H9 (cell line): ENCODE data around the gene PLPPR2. TPM values are rescaled to one million over a fixed set of nuclear protein-coding genes. Genes with fewer than 3 reads are reported as not detected.
"Not testable (repeated sequence)": the region's sequence is repeated elsewhere in the genome, so short reads cannot be mapped to it uniquely, and the experiment has no call there.

Source experiments
- DNase-seq: peaks from one replicate; pipeline ENCODE4 v3.0.0-alpha.2; 2017
- H2AFZ ChIP-seq: one replicate; pipeline ENCODE4 v1.6.1; 2013; ENCODE audit warnings: mild to moderate bottlenecking, low read length, control low read depth, moderate library complexity
- H2AK5ac ChIP-seq: 2 replicates; pipeline ENCODE4 v1.6.1; 2013; ENCODE audit warnings: low read length, control low read depth, mixed read lengths; ENCODE audit not compliant: insufficient read length
- H2BK120ac ChIP-seq: one replicate; pipeline ENCODE4 v1.6.1; 2013; ENCODE audit warnings: low read depth, mild to moderate bottlenecking, low read length, control low read depth, inconsistent platforms; ENCODE audit not compliant: poor library complexity, severe bottlenecking
- H2BK12ac ChIP-seq: 2 replicates; pipeline ENCODE4 v1.6.1; 2013; ENCODE audit warnings: low read length, control low read depth, mixed read lengths, low read depth; ENCODE audit not compliant: insufficient read length
- H2BK15ac ChIP-seq: 2 replicates; pipeline ENCODE4 v1.6.1; 2013; ENCODE audit warnings: low read depth, low read length, control low read depth
- H2BK20ac ChIP-seq: one replicate; pipeline ENCODE4 v1.6.1; 2013; ENCODE audit warnings: low read depth, mild to moderate bottlenecking, low read length, control low read depth, inconsistent platforms; ENCODE audit not compliant: poor library complexity, severe bottlenecking
- H2BK5ac ChIP-seq: 2 replicates; pipeline ENCODE4 v1.6.1; 2013; ENCODE audit warnings: low read length, control low read depth, mixed read lengths; ENCODE audit not compliant: insufficient read length
- H3K14ac ChIP-seq: 2 replicates; pipeline ENCODE4 v1.6.1; 2013; ENCODE audit warnings: low read length, control low read depth; ENCODE audit not compliant: insufficient read depth
- H3K18ac ChIP-seq: 2 replicates; pipeline ENCODE4 v1.6.1; 2013; ENCODE audit warnings: low read depth, mild to moderate bottlenecking, mixed read lengths, low read length, control low read depth; ENCODE audit not compliant: insufficient read length
- H3K23ac ChIP-seq: 2 replicates; pipeline ENCODE4 v1.6.1; 2013; ENCODE audit warnings: low read length, control low read depth, mixed read lengths, low read depth; ENCODE audit not compliant: insufficient read length
- H3K23me2 ChIP-seq: 2 replicates; pipeline ENCODE4 v1.6.1; 2013; ENCODE audit warnings: low read depth, mild to moderate bottlenecking, mixed read lengths, low read length, control low read depth; ENCODE audit not compliant: insufficient read length, poor library complexity, severe bottlenecking
- H3K27ac ChIP-seq: 2 replicates; pipeline ENCODE4 v1.5.1; 2013; ENCODE audit warnings: low read length, control low read depth, mixed read lengths, low read depth; ENCODE audit not compliant: insufficient read length
- H3K27me3 ChIP-seq: 2 replicates; pipeline ENCODE4 v1.6.1; 2013; ENCODE audit warnings: low read length, control low read depth, inconsistent platforms; ENCODE audit not compliant: insufficient read depth
- H3K4ac ChIP-seq: 2 replicates; pipeline ENCODE4 v1.6.1; 2013; ENCODE audit warnings: low read depth, mild to moderate bottlenecking, control low read depth, inconsistent platforms, low read length, moderate library complexity
- H3K4me1 ChIP-seq: 2 replicates; pipeline ENCODE4 v1.6.1; 2013; ENCODE audit warnings: low read length, control low read depth, inconsistent platforms; ENCODE audit not compliant: insufficient read depth
- H3K4me2 ChIP-seq: 2 replicates; pipeline ENCODE4 v1.6.1; 2013; ENCODE audit warnings: low read length, control low read depth, mixed read lengths; ENCODE audit not compliant: insufficient read length, insufficient read depth
- H3K56ac ChIP-seq: 2 replicates; pipeline ENCODE4 v1.6.1; 2013; ENCODE audit warnings: low read depth, mild to moderate bottlenecking, mixed read lengths, low read length, control low read depth; ENCODE audit not compliant: insufficient read length
- H3K79me1 ChIP-seq: 2 replicates; pipeline ENCODE4 v1.6.1; 2013; ENCODE audit warnings: low read depth, mild to moderate bottlenecking, moderate library complexity, low read length, control low read depth, inconsistent platforms; ENCODE audit not compliant: insufficient read depth, poor library complexity, severe bottlenecking
- H3K79me2 ChIP-seq: 2 replicates; pipeline ENCODE4 v1.6.1; 2013; ENCODE audit warnings: low read length, control low read depth, inconsistent platforms; ENCODE audit not compliant: insufficient read depth
- H3K9ac ChIP-seq: 2 replicates; pipeline ENCODE4 v1.6.1; 2013; ENCODE audit warnings: low read length, control low read depth, mixed read lengths; ENCODE audit not compliant: insufficient read length; ENCODE audit errors: extremely low read depth
- H3K9me3 ChIP-seq: one replicate; pipeline ENCODE4 v1.6.1; 2013; ENCODE audit warnings: low read depth, low read length, inconsistent platforms; ENCODE audit not compliant: control insufficient read depth
- H3T11ph ChIP-seq: one replicate; pipeline ENCODE4 v1.6.1; 2013; ENCODE audit warnings: mild to moderate bottlenecking, low read length, control low read depth, inconsistent platforms
- H4K20me1 ChIP-seq: one replicate; pipeline ENCODE4 v1.6.1; 2013; ENCODE audit not compliant: control insufficient read depth, insufficient read length, insufficient read depth
- H4K5ac ChIP-seq: 2 replicates; pipeline ENCODE4 v1.6.1; 2013; ENCODE audit warnings: low read depth, mild to moderate bottlenecking, mixed read lengths, low read length, control low read depth; ENCODE audit not compliant: insufficient read length
- H4K8ac ChIP-seq: replicated peaks from 2 replicates; pipeline ENCODE4 v1.6.1; 2013; ENCODE audit warnings: low read length, control low read depth, mixed read lengths, low read depth; ENCODE audit not compliant: insufficient read length
- H4K91ac ChIP-seq: 2 replicates; pipeline ENCODE4 v1.6.1; 2013; ENCODE audit warnings: low read depth, mild to moderate bottlenecking, moderate library complexity, mixed read lengths, low read length, control low read depth; ENCODE audit not compliant: insufficient read length
- H3K27ac Mint-ChIP-seq, 3 experiments: 2 replicates in 2 of 3; 3 replicates in 1 of 3; pipeline ENCODE4 v1.8.0; 2020 to 2021; ENCODE audit warnings: mixed read lengths in 3 of 3, mild to moderate bottlenecking in 1 of 3, moderate library complexity in 1 of 3
- H3K27me3 Mint-ChIP-seq: 2 replicates; pipeline ENCODE4 v1.8.0; 2021; ENCODE audit warnings: low read depth, mild to moderate bottlenecking, moderate library complexity, mixed read lengths
- H3K36me3 Mint-ChIP-seq, 3 experiments: 2 replicates in 2 of 3; 3 replicates in 1 of 3; pipeline ENCODE4 v1.8.0; 2020 to 2021; ENCODE audit warnings: low read depth in 3 of 3, mixed read lengths in 3 of 3; ENCODE audit not compliant: insufficient read depth in 1 of 3
- H3K4me1 Mint-ChIP-seq, 2 experiments: 2 replicates each; pipeline ENCODE4 v1.8.0; 2020; ENCODE audit warnings: mixed read lengths in 2 of 2
- H3K4me3 Mint-ChIP-seq, 2 experiments: 2 replicates in 1 of 2; 3 replicates in 1 of 2; pipeline ENCODE4 v1.8.0; 2020 to 2021; ENCODE audit warnings: mild to moderate bottlenecking in 2 of 2, mixed read lengths in 2 of 2, moderate library complexity in 1 of 2
- H3K9me3 Mint-ChIP-seq, 2 experiments: 2 replicates in 1 of 2; 3 replicates in 1 of 2; pipeline ENCODE4 v1.8.0; 2020; ENCODE audit warnings: mild to moderate bottlenecking in 2 of 2, mixed read lengths in 2 of 2, moderate library complexity in 1 of 2
- WGBS: extraction: QIAGEN DNeasy Blood & Tissue Kit; methylation state at CpG from one replicate; pipeline ENCODE4 v1.1.7; 2013; ENCODE audit warnings: missing lambda C conversion rate, low lambda C conversion rate, mixed read lengths; ENCODE audit not compliant: insufficient read length; ENCODE audit errors: extremely low coverage; 5-methylcytosine and 5-hydroxymethylcytosine counted together
- total RNA-seq: library from RNA; stranded (reverse); gene quantifications from 2 replicates; pipeline ENCODE4 v1.2.1, GENCODE V29; 2021
- TF ChIP-seq, protein P1 (sequence below): fragments of 200-600 bp; sonication (generic); conservative IDR thresholded peaks from 3 replicates; pipeline ENCODE4 v1.8.0; 2021; ENCODE audit warnings: antibody characterized with exemption, mild to moderate bottlenecking

The PLPPR2 gene
- total RNA-seq, 1 experiment from 2014 or later: 8.0 TPM

GRCh38 chr19:11332822-11333221 lies 22.4 kb upstream of the PLPPR2 start:
- no peak overlapping the region for H2BK20ac ChIP-seq
- H3K23me2 ChIP-seq: no peaks in the 10 kb centered on the region
- no peak overlapping the region for H3K9ac ChIP-seq
- H3K9me3 ChIP-seq: no peaks in the 10 kb centered on the region
- TF ChIP-seq, protein P1, sequence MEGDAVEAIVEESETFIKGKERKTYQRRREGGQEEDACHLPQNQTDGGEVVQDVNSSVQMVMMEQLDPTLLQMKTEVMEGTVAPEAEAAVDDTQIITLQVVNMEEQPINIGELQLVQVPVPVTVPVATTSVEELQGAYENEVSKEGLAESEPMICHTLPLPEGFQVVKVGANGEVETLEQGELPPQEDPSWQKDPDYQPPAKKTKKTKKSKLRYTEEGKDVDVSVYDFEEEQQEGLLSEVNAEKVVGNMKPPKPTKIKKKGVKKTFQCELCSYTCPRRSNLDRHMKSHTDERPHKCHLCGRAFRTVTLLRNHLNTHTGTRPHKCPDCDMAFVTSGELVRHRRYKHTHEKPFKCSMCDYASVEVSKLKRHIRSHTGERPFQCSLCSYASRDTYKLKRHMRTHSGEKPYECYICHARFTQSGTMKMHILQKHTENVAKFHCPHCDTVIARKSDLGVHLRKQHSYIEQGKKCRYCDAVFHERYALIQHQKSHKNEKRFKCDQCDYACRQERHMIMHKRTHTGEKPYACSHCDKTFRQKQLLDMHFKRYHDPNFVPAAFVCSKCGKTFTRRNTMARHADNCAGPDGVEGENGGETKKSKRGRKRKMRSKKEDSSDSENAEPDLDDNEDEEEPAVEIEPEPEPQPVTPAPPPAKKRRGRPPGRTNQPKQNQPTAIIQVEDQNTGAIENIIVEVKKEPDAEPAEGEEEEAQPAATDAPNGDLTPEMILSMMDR: no peak
- no peak overlapping the region for H4K5ac ChIP-seq
- Mint-ChIP-seq H3K4me3 (no peak overlapping the region), H3K9me3 (no peaks in the 10 kb centered on the region; a peak in 1 of 5 replicates), H3K36me3 (peaks cover 16 to 49% (median 46%) of the 10 kb centered on the region in 3 experiments), H3K27ac (no peak overlapping the region), H3K27me3 (no peaks in the 10 kb centered on the region; the same call in 1 of the 2 replicates), H3K4me1 (no peaks in the 10 kb centered on the region)
- no peaks in the 10 kb centered on the region for H3K27me3 ChIP-seq
- H3K79me2 ChIP-seq: no peaks in the 10 kb centered on the region
- H3K27ac ChIP-seq: no peak overlapping the region
- WGBS: no CpG with 5 or more reads among the region's 5 CpGs
- H2BK120ac ChIP-seq: no peak overlapping the region
- no peak overlapping the region for H3T11ph ChIP-seq
- H2BK15ac ChIP-seq: no peak overlapping the region
- H3K18ac ChIP-seq: no peak overlapping the region
- no peaks in the 10 kb centered on the region for H3K4me1 ChIP-seq
- no peaks in the 10 kb centered on the region for H4K20me1 ChIP-seq
- H3K4me2 ChIP-seq: no peak overlapping the region
- H3K14ac ChIP-seq: no peak overlapping the region
- no peak overlapping the region for H2BK12ac ChIP-seq
- H4K91ac ChIP-seq: no peak overlapping the region
- H3K56ac ChIP-seq: no peak overlapping the region
- no peak overlapping the region for H4K8ac ChIP-seq
- H2AFZ ChIP-seq: no peak overlapping the region
- H3K23ac ChIP-seq: no peak overlapping the region
- H2BK5ac ChIP-seq: no peak overlapping the region
- H3K79me1 ChIP-seq: no peaks in the 10 kb centered on the region
- no peak overlapping the region for H3K4ac ChIP-seq
- no peak overlapping the region for H2AK5ac ChIP-seq
- no peak for DNase-seq

DNA sequence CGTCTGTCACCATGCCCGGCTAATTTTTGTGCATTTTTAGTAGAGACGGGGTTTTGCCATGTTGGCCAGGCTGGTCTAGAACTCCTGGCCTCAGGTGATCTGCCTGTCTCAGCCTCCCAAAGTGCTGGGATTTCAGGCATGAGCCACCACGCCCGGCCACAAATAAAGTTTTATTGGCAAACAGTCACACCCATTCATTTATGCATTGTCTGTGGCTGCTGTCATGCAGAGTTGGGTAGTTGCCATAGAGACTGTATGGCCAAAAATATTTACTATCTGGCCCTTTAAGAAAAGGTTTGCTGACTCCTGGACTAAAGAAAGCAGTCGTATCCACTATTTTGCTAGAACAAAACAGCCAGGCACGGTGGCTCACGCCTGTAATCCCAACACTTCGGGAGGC lies 21.4 kb upstream of the PLPPR2 start:
- not testable (repeated sequence) for H2BK15ac ChIP-seq, H2BK12ac ChIP-seq, H3K4ac ChIP-seq, H3K4me2 ChIP-seq, H3K4me1 Mint-ChIP-seq, DNase-seq, H3K9me3 Mint-ChIP-seq, H3K23me2 ChIP-seq, H2BK5ac ChIP-seq, H3K79me1 ChIP-seq, H3K4me3 Mint-ChIP-seq, H4K20me1 ChIP-seq, H3K79me2 ChIP-seq, H4K8ac ChIP-seq, H3T11ph ChIP-seq, H2BK20ac ChIP-seq, H2AFZ ChIP-seq, H3K9me3 ChIP-seq, H3K27me3 Mint-ChIP-seq, H3K27me3 ChIP-seq, H3K27ac ChIP-seq, H4K5ac ChIP-seq, H2BK120ac ChIP-seq, H3K9ac ChIP-seq, H3K27ac Mint-ChIP-seq, H2AK5ac ChIP-seq, H4K91ac ChIP-seq, H3K18ac ChIP-seq, H3K56ac ChIP-seq, H3K23ac ChIP-seq, H3K14ac ChIP-seq, H3K4me1 ChIP-seq
- WGBS: no CpG with 5 or more reads among the region's 9 CpGs
- H3K36me3 Mint-ChIP-seq: peaks cover 16 to 49% (median 46%) of the 10 kb centered on the region in 3 experiments
